Measurements from ENCODE around the gene ST8SIA5.
A peak's percentile ranks its signal among the peaks of the same experiment; 100 is the strongest.
"Not testable (repeated sequence)": the region's sequence is repeated elsewhere in the genome, so short reads cannot be mapped to it uniquely, and the experiment has no call there.

ST8SIA5 gene

GRCh38 chr18:46756559-46757201, at the start of gene ST8SIA5:
Gene ST8SIA5 (minus strand): TSS chr18:46757053. CDS start chr18:46756508, 545 bp downstream.
- peak; percentile 67 for DNase-seq

- DNase-seq: not testable (repeated sequence)
Observed at GRCh38 chr18:46795945-46796344, 39.1 kb upstream of the ST8SIA5 start.

GRCh38 chr18:46794607-46795006, 37.8 kb upstream of the ST8SIA5 start:
- no peak for DNase-seq

- DNase-seq: no peak
Observed at GRCh38 chr18:46793565-46793964, 36.7 kb upstream of the ST8SIA5 start.

GRCh38 chr18:46789088-46789487, 32.2 kb upstream of the ST8SIA5 start:
- no peak for DNase-seq

- DNase-seq: no peak
Observed at GRCh38 chr18:46787674-46788073, 30.8 kb upstream of the ST8SIA5 start.

- DNase-seq: no peak
Observed at GRCh38 chr18:46772357-46772756, 15.5 kb upstream of the ST8SIA5 start.

- DNase-seq: no peak
Observed at GRCh38 chr18:46771141-46771540, 14.3 kb upstream of the ST8SIA5 start.

GRCh38 chr18:46770708-46771107, 13.9 kb upstream of the ST8SIA5 start:
- no peak for DNase-seq

GRCh38 chr18:46768166-46768921, 11.5 kb upstream of the ST8SIA5 start:
- no peak for DNase-seq

- no peak for DNase-seq
Observed at GRCh38 chr18:46767217-46767616, 10.4 kb upstream of the ST8SIA5 start.

GRCh38 chr18:46764586-46764985, 7.7 kb upstream of the ST8SIA5 start:
- no peak for DNase-seq

- DNase-seq: peak; percentile 79
Observed at GRCh38 chr18:46761059-46761769, 4.4 kb upstream of the ST8SIA5 start.

GRCh38 chr18:46759890-46760289, 3.0 kb upstream of the ST8SIA5 start:
- peak; percentile 71 for DNase-seq

GRCh38 chr18:46756025-46756558, 761 bp downstream of the ST8SIA5 start:
- DNase-seq: no peak

GRCh38 chr18:46755315-46756024, 1.4 kb downstream of the ST8SIA5 start:
- no peak for DNase-seq

- no peak for DNase-seq
Observed at GRCh38 chr18:46754661-46755292, 2.1 kb downstream of the ST8SIA5 start.

GRCh38 chr18:46754188-46754587, 2.7 kb downstream of the ST8SIA5 start:
- no peak for DNase-seq

- DNase-seq: no peak
Observed at GRCh38 chr18:46751882-46752281, 5.0 kb downstream of the ST8SIA5 start.

- no peak for DNase-seq
Observed at GRCh38 chr18:46750626-46751025, 6.2 kb downstream of the ST8SIA5 start.

GRCh38 chr18:46748466-46748865, 8.4 kb downstream of the ST8SIA5 start:
- no peak for DNase-seq

- no peak for DNase-seq
Observed at GRCh38 chr18:46740046-46740445, 16.8 kb downstream of the ST8SIA5 start.

Data from NCI-H1436 (cell line).